ENCODE measurements around the gene MALAT1.
"Not testable (repeated sequence)": the region's sequence is repeated elsewhere in the genome, so short reads cannot be mapped to it uniquely, and the experiment has no call there.

The MALAT1 gene

DNA sequence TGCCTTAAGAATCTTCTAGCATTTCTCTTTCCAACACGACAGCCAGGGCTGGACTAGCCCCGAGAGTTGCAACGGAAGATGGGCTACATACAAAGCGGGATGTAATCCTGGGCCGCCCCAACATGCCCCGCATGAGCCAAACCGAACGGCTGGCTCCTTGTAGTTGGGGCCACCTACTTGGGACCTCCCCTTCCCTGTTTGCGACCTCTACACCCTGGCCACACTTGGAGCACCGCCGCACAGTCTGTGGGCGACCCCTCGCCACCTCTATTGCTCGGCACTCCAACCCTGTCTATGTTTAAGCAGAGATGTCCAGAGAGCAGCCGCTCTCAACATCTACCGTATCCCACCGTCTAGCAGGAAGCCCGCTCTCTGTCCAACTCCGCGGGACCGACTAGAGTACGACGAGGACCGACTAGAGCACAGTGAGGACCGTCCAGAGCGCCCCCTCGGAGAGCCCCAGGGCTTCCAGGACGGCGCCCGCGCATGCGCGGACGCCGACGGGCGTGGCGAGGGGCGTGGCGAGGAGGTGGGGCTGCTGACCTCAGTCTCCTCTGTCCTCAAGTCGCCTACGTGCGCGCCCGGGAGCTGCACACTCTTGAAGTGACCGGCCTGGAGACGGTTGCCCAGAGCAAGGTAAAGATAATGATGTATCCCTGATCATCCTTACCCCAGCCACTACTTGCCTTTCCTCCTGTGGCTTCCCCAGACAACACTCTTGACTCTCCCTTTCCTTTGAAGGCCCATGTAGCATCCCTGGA is 44.0 kb upstream of the MALAT1 start (continued):
- TF ChIP-seq, protein P1, sequence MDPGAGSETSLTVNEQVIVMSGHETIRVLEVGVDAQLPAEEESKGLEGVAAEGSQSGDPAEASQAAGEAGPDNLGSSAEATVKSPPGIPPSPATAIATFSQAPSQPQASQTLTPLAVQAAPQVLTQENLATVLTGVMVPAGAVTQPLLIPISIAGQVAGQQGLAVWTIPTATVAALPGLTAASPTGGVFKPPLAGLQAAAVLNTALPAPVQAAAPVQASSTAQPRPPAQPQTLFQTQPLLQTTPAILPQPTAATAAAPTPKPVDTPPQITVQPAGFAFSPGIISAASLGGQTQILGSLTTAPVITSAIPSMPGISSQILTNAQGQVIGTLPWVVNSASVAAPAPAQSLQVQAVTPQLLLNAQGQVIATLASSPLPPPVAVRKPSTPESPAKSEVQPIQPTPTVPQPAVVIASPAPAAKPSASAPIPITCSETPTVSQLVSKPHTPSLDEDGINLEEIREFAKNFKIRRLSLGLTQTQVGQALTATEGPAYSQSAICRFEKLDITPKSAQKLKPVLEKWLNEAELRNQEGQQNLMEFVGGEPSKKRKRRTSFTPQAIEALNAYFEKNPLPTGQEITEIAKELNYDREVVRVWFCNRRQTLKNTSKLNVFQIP (CRISPR knock-in tag; IDR thresholded peaks at IDR 0.05; ENCODE audit: borderline replicate concordance, low read depth) = no peak
- no peak for TF ChIP-seq GLIS3 (CRISPR knock-in tag; IDR thresholded peaks at IDR 0.05)

DNA sequence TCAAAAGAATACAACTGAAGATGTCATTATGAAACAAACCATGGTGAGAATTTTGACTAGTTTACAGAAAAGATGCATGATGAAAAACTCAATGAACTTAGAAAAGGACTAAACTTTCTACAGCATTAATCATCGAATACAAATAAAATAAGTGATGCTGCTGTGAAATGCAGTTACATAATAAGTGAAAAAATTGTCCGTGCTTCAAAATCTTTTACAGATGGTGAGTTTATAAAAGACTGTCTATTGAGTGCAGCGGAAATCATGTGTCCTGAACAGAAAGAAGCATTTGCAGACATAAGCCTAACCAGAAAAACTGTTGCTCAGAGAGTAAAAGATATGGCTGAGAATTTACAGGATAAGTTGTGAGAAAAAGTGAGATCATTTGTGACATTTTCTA is 42.4 kb upstream of the MALAT1 start:
- no peak for TF ChIP-seq ZNF8 (CRISPR knock-in tag; IDR thresholded peaks at IDR 0.05)
- TF ChIP-seq ZFP30 (CRISPR knock-in tag; IDR thresholded peaks at IDR 0.05) = no peak
- TF ChIP-seq, protein P2, sequence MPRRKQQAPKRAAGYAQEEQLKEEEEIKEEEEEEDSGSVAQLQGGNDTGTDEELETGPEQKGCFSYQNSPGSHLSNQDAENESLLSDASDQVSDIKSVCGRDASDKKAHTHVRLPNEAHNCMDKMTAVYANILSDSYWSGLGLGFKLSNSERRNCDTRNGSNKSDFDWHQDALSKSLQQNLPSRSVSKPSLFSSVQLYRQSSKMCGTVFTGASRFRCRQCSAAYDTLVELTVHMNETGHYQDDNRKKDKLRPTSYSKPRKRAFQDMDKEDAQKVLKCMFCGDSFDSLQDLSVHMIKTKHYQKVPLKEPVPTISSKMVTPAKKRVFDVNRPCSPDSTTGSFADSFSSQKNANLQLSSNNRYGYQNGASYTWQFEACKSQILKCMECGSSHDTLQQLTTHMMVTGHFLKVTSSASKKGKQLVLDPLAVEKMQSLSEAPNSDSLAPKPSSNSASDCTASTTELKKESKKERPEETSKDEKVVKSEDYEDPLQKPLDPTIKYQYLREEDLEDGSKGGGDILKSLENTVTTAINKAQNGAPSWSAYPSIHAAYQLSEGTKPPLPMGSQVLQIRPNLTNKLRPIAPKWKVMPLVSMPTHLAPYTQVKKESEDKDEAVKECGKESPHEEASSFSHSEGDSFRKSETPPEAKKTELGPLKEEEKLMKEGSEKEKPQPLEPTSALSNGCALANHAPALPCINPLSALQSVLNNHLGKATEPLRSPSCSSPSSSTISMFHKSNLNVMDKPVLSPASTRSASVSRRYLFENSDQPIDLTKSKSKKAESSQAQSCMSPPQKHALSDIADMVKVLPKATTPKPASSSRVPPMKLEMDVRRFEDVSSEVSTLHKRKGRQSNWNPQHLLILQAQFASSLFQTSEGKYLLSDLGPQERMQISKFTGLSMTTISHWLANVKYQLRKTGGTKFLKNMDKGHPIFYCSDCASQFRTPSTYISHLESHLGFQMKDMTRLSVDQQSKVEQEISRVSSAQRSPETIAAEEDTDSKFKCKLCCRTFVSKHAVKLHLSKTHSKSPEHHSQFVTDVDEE (CRISPR knock-in tag; IDR thresholded peaks at IDR 0.05) = no peak
- TF ChIP-seq ZC3H10 (CRISPR knock-in tag; IDR thresholded peaks at IDR 0.05) = no peak
- no peak for TF ChIP-seq ZNF70 (CRISPR knock-in tag; IDR thresholded peaks at IDR 0.05)
- no peak for TF ChIP-seq TOX (CRISPR knock-in tag; IDR thresholded peaks at IDR 0.05; ENCODE audit: borderline replicate concordance)
- TF ChIP-seq OSR1 (CRISPR knock-in tag; IDR thresholded peaks at IDR 0.05) = no peak
- no peak for TF ChIP-seq PPARA (CRISPR knock-in tag; IDR thresholded peaks at IDR 0.05; ENCODE audit: borderline replicate concordance)
- TF ChIP-seq ZFP3 (CRISPR knock-in tag; IDR thresholded peaks at IDR 0.05) = no peak
- TF ChIP-seq GLIS3 (CRISPR knock-in tag; IDR thresholded peaks at IDR 0.05) = no peak
- TF ChIP-seq, protein P3, sequence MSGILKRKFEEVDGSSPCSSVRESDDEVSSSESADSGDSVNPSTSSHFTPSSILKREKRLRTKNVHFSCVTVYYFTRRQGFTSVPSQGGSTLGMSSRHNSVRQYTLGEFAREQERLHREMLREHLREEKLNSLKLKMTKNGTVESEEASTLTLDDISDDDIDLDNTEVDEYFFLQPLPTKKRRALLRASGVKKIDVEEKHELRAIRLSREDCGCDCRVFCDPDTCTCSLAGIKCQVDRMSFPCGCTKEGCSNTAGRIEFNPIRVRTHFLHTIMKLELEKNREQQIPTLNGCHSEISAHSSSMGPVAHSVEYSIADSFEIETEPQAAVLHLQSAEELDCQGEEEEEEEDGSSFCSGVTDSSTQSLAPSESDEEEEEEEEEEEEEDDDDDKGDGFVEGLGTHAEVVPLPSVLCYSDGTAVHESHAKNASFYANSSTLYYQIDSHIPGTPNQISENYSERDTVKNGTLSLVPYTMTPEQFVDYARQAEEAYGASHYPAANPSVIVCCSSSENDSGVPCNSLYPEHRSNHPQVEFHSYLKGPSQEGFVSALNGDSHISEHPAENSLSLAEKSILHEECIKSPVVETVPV (CRISPR knock-in tag; IDR thresholded peaks at IDR 0.05) = no peak
- TF ChIP-seq ESRRG (CRISPR knock-in tag; IDR thresholded peaks at IDR 0.05) = no peak
- no peak for TF ChIP-seq ISL1 (CRISPR knock-in tag; IDR thresholded peaks at IDR 0.05)
- no peak for ATAC-seq

DNA sequence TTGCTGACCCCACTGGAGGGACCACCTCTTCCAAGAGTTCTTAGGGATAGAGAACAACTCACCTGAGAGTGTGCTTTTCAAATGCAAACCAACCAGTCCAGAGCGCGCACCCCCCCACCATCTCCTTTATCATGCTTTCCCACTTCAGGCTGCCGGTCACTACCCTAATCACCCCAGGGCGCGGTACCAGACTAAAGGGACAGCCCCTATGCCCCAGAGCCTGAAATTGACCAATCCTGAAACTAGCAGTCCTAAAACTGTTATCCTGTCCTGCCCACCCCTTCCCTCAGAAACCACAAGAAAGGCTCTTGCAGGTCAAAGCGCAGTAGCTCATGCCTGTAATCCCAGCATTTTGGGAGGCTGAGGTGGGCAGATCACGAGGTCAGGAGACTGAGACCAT is 39.3 kb upstream of the MALAT1 start:
- no peak for ATAC-seq
- no peak for TF ChIP-seq ZFP3 (CRISPR knock-in tag; IDR thresholded peaks at IDR 0.05)
- TF ChIP-seq TOX (CRISPR knock-in tag; IDR thresholded peaks at IDR 0.05; ENCODE audit: borderline replicate concordance) = no peak
- no peak for TF ChIP-seq PPARA (CRISPR knock-in tag; IDR thresholded peaks at IDR 0.05; ENCODE audit: borderline replicate concordance)
- TF ChIP-seq ISL1 (CRISPR knock-in tag; IDR thresholded peaks at IDR 0.05) = no peak
- TF ChIP-seq ZNF565 (CRISPR knock-in tag; conservative IDR thresholded peaks at IDR 0.05; ENCODE audit: low read depth) = no peak

DNA sequence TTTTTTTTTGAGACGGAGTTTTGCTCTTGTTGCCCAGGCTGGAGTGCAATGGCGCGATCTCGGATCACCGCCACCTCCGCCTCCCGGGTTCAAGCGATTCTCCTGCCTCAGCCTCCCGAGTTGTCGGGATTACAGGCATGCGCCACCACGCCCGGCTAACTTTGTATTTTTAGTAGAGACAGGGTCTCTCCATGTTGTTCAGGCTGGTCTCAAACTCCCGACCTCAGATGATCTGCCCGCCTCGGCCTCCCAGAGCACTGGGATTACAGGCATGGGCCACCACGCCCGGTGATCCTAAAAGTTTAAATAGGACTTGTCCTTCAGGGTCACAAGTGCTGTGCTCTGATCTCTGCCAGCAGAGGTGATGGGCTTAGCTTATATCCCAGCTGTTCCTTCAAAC is 33.4 kb upstream of the MALAT1 start:
- not testable (repeated sequence) for ATAC-seq

DNA sequence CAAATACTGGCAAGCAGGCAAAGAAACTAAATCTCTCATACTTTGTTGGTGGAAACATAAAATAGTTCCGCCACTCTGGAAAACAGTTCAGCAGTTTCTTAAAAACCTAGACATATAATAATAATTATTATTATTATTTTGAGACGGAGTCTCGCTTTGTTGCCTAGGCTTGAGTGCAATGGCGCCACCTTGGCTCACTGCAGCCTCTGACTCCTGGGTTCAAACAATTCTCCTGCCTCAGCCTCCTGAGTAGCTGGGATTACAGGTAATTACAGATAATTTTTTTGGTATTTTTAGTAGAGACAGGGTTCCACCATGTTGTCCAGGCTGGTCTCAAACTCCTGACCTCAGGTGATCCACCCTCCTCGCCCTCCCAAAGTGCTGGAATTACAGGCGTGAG is 31.5 kb upstream of the MALAT1 start:
- ATAC-seq = not testable (repeated sequence)

DNA sequence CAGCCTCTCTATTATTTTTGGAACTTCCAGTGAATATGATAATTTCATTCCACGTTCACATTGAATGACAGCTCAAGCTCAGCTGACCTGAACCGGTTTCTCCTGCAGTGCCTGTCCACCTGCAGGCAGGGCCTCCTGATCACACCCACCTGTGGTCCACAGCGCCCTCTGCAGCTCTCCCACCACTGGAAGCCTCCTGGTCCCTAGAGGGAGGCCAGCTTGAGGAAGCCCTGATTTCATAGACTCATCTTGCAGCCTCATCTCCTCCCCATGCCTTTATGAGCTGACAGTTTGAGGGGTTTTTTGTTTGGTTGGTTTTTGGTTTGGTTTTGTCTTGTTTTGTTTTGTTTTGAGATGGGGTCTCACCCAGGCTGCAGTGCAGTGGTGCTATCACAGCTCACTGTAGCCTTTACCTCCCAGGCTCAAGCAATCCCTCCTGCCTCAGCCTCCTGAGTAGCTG is 29.9 kb upstream of the MALAT1 start:
- ATAC-seq = peak; percentile 21; the same call in 2 of the 3 replicates
- TF ChIP-seq ZFP3 (CRISPR knock-in tag; IDR thresholded peaks at IDR 0.05) = no peak
- TF ChIP-seq, protein P1 (CRISPR knock-in tag; IDR thresholded peaks at IDR 0.05; ENCODE audit: borderline replicate concordance, low read depth) = no peak
- no peak for TF ChIP-seq ZC3H10 (CRISPR knock-in tag; IDR thresholded peaks at IDR 0.05)
- no peak for TF ChIP-seq GLIS3 (CRISPR knock-in tag; IDR thresholded peaks at IDR 0.05)
- TF ChIP-seq, protein P4, sequence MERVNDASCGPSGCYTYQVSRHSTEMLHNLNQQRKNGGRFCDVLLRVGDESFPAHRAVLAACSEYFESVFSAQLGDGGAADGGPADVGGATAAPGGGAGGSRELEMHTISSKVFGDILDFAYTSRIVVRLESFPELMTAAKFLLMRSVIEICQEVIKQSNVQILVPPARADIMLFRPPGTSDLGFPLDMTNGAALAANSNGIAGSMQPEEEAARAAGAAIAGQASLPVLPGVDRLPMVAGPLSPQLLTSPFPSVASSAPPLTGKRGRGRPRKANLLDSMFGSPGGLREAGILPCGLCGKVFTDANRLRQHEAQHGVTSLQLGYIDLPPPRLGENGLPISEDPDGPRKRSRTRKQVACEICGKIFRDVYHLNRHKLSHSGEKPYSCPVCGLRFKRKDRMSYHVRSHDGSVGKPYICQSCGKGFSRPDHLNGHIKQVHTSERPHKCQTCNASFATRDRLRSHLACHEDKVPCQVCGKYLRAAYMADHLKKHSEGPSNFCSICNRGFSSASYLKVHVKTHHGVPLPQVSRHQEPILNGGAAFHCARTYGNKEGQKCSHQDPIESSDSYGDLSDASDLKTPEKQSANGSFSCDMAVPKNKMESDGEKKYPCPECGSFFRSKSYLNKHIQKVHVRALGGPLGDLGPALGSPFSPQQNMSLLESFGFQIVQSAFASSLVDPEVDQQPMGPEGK (CRISPR knock-in tag; IDR thresholded peaks at IDR 0.05; ENCODE audit: borderline replicate concordance) = no peak
- no peak for TF ChIP-seq ESRRG (CRISPR knock-in tag; IDR thresholded peaks at IDR 0.05)
- TF ChIP-seq TCF4 (CRISPR knock-in tag; IDR thresholded peaks at IDR 0.05; ENCODE audit: borderline replicate concordance) = no peak
- TF ChIP-seq ISL1 (CRISPR knock-in tag; IDR thresholded peaks at IDR 0.05) = no peak
- no peak for TF ChIP-seq ZNF70 (CRISPR knock-in tag; IDR thresholded peaks at IDR 0.05)
- no peak for TF ChIP-seq CSDC2 (CRISPR knock-in tag; IDR thresholded peaks at IDR 0.05)
- TF ChIP-seq, protein P3 (CRISPR knock-in tag; IDR thresholded peaks at IDR 0.05) = no peak
- no peak for TF ChIP-seq ZNF8 (CRISPR knock-in tag; IDR thresholded peaks at IDR 0.05)
- no peak for TF ChIP-seq PPARA (CRISPR knock-in tag; IDR thresholded peaks at IDR 0.05; ENCODE audit: borderline replicate concordance)
- no peak for TF ChIP-seq SNAI2 (CRISPR knock-in tag; IDR thresholded peaks at IDR 0.05)
- TF ChIP-seq ZNF565 (CRISPR knock-in tag; conservative IDR thresholded peaks at IDR 0.05; ENCODE audit: low read depth) = no peak
- TF ChIP-seq TOX (CRISPR knock-in tag; IDR thresholded peaks at IDR 0.05; ENCODE audit: borderline replicate concordance) = no peak

Data from SK-N-SH treated with all-trans-retinoic acid at 6 μM for 48 hours (cell line).